GM18909 (cell line): ENCODE data around the gene CLEC2L.
"Not testable (repeated sequence)": the region's sequence is repeated elsewhere in the genome, so short reads cannot be mapped to it uniquely, and the experiment has no call there.

Source experiments
- ATAC-seq: cut with Tn5 transposase; IDR thresholded peaks from one replicate; pipeline ENCODE4 v1.9.1; 2021; ENCODE audit warnings: mild to moderate bottlenecking; ENCODE audit not compliant: unreplicated experiment, poor library complexity

Gene CLEC2L

GRCh38 chr7:139548302-139549028 is 25.0 kb downstream of the CLEC2L start:
- ATAC-seq: no peak

- ATAC-seq: not testable (repeated sequence)
Measured at GRCh38 chr7:139553991-139554700, 30.7 kb downstream of the CLEC2L start.

GRCh38 chr7:139557857-139558581 is 34.5 kb downstream of the CLEC2L start:
- no peak for ATAC-seq

- ATAC-seq: no peak
Measured at GRCh38 chr7:139559364-139560105, 36.0 kb downstream of the CLEC2L start.

- ATAC-seq: no peak
Measured at GRCh38 chr7:139560199-139560598, 36.7 kb downstream of the CLEC2L start.

GRCh38 chr7:139560678-139561077 is 37.2 kb downstream of the CLEC2L start:
- ATAC-seq: no peak

- ATAC-seq: no peak
Measured at GRCh38 chr7:139562491-139562890, 39.0 kb downstream of the CLEC2L start.

- no peak for ATAC-seq
Measured at GRCh38 chr7:139562961-139563565, 39.6 kb downstream of the CLEC2L start.

GRCh38 chr7:139563856-139564255 is 40.4 kb downstream of the CLEC2L start:
- ATAC-seq: no peak

GRCh38 chr7:139566075-139566474 is 42.6 kb downstream of the CLEC2L start:
- ATAC-seq: no peak

GRCh38 chr7:139566736-139567646 is 43.5 kb downstream of the CLEC2L start:
- ATAC-seq: no peak

- ATAC-seq: no peak
Measured at GRCh38 chr7:139567647-139568345, 44.3 kb downstream of the CLEC2L start.

- ATAC-seq: no peak
Measured at GRCh38 chr7:139568346-139568675, 44.8 kb downstream of the CLEC2L start.

GRCh38 chr7:139568813-139569490 is 45.5 kb downstream of the CLEC2L start:
- no peak for ATAC-seq

GRCh38 chr7:139570119-139570518 is 46.6 kb downstream of the CLEC2L start:
- no peak for ATAC-seq

GRCh38 chr7:139570626-139571025 is 47.1 kb downstream of the CLEC2L start:
- no peak for ATAC-seq

GRCh38 chr7:139571190-139571589 is 47.7 kb downstream of the CLEC2L start:
- no peak for ATAC-seq

- ATAC-seq: no peak
Measured at GRCh38 chr7:139571651-139572050, 48.2 kb downstream of the CLEC2L start.
